NCI-H1694 treated with DMSO at 0.1 percent for 48 hours (cell line): ENCODE data around the gene IRF4.

Experiments
- DNase-seq: peaks from one replicate; lab custom pipeline; 2025; lab: John Stamatoyannopoulos, UW

Gene IRF4

GRCh38 chr6:391559-392440 lies at the start of gene IRF4:
Gene IRF4 (plus strand): TSS chr6:391752. CDS start chr6:393153, 1,401 bp downstream.
- no peak for DNase-seq

- no peak for DNase-seq
Measured at GRCh38 chr6:341914-342831, 49.4 kb upstream of the IRF4 start.

DNA sequence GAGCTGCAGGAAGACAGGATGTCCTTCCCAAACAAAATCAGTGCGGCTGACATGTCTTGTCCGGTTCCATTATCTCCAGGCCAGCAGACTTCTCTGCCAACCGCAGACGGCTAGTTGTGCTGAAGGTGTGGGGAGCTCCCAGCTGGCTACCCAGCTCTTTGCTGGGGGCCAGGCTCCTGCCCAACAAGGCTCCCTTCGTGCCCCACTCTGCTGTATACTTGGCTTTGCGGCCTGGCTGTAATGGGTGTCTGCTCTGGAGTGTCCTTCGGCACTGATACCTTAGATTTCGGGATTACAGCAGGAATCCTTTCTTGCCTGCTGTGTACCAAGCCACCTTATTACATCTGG lies 48.7 kb upstream of the IRF4 start:
- DNase-seq = no peak

DNA sequence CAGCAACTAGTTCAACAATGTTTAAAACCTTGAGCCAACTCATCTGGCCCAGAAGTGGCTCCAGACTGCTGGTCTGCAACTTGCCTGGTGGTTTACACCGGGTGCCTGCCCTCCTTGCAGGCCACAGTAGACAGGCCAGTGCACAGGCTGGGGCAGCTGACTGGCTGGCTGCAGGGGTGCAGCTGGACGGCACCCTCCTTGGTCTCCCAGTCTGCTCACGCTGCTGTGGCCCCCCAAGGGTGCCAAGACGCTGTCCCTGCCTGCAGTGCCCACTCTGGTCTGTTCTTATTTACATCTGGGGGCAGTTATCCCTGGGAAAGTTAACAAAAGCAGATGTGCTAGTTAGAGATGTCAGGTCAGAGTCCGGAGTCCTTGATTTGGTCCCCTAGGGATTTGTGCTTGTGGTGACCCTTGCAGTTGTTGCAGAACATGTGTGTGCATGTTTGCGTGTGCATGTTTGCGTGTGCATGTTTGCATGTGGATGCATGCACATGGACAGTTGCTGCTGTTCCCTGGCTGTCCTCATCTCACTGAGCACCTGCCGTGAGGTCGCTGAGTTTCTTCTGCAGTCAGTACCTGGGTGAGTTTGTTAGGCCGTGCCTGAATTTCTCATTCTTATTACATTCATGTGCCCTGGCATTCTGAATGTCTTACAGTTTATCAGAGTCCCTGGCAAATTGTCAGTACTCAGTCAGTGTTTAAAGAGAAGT lies 48.2 kb upstream of the IRF4 start:
- DNase-seq = no peak

DNA sequence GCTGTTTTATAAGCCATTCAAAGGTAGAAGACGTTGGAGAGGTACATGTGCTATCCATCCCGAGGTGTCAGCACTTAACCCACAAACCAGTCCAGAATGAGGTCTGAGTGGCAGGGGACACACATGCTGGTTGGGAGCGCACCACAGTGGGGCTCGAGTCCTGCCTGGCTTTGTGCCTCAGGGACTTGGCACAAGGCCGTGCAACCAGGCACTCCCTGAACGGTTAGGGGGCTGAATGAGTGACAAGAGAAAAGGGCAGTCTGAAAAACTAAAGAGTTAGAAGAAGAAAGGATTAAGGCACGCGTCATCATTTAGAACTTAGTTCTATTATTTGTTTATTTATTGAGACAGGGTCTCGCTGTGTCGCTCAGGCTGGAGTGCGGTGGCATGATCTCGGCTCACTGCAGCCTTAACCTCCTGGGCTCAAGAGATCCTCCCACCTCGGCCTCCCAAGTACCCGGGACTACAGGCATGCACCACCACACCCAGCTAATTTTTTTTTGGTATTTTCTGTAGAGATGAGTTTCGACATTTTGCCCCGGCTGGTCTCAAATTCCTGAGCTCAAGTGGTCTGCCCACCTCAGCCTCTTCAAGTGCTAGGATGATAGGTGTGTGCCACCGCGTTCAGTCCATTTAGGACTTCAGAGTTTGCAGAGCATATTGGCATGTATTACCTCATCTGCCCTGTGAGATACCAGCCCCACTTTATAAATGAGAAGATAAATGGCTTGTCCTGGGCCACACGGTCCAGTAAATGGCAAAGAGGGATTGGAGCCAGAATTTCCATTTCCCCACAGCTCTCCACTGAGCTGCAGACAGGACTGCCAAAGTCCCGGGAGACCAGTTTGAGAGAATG lies 47.4 kb upstream of the IRF4 start:
- DNase-seq = no peak

DNA sequence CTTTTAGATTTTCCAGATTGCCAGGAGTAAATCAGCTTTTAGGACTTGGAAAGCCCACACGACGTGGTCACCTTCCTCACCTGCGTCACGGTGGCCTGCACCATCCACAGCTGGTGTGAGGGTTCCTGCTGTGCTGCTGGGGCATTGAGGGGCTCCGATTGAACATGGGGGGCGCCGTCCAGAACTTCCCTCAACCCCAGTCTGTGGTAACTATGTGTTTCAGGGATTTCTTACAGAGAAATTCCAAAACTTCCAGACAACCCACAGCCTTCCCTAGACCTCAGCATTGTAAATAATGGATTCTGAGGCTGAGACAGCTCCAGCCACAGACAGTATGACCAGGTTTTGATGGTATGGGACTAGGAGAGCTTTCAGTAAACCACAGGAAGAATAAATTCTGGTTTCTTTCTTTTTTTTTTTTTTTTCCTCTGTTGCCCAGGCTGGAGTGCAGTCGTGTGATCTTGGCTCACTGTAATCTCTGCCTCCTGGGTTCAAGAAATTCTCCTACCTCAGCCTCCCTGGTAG lies 46.7 kb upstream of the IRF4 start:
- DNase-seq = no peak

DNA sequence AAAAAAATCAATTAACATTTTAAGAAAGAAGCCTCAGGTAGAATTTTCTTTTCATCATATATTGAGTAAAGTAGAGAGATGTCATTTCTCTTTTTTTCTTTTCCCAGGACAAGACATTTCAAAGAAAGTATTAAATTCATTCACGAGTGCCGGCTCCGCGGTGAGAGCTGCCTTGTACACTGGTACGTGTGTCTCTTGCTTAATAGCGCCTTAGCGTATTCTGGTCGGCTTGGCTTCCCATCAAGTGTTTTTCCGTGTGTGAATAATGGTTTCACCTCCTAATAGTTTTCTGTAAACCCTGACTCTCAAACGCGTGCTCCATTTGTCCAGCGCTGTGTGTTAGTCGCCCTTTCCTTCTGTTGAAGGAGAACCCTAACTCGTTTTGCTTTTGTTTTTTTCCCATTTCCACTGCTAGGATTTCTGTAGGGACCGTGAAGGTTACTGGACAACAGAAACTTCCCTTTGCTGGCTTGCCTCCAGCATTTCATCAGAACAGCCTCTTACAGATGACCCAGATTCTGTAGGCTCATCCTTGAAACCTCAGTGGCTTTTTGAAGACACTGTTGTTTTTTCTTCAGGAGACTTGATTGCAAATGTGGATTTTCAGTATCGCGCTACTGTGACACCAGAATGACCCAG lies 45.7 kb upstream of the IRF4 start:
- no peak for DNase-seq

- DNase-seq = no peak
Measured at GRCh38 chr6:346386-347030, 45.0 kb upstream of the IRF4 start.

GRCh38 chr6:347232-347631 lies 44.3 kb upstream of the IRF4 start:
- no peak for DNase-seq

DNA sequence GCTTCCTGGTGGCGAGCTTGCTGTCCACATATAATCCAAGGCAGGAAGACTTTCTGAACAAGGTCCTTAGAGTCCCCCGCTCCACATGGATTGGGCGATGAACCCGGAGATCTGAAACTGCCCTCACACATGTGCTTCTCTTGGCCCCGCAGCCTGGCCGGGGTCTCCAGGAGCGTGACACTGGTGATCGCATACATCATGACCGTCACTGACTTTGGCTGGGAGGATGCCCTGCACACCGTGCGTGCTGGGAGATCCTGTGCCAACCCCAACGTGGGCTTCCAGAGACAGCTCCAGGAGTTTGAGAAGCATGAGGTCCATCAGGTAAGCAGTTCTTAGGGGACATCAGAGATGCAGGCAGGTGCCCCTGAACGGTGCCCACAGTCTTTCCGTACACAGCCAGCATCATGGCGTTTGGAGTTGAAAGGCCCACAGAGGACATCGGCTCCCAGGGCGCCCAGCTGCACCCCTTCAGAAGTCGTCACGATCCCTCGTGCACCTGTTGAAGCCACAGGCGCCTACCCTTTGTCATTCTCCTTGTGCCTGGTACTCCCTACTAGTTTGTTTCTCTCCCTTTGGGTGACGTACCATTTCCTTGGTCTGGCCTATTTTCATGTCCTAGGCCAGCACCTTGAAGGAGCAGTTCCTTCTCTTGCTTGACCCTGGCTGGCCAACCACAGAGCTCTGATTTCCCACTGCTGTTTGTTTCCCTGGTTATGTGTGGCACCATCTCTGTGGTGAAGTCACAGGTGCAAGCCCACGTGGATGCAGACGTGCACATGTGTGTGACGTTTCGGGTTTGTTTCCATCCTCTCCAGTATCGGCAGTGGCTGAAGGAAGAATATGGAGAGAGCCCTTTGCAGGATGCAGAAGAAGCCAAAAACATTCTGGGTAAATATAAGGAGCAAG lies 43.3 kb upstream of the IRF4 start:
- no peak for DNase-seq

GRCh38 chr6:348860-349396 lies 42.6 kb upstream of the IRF4 start:
- no peak for DNase-seq

DNA sequence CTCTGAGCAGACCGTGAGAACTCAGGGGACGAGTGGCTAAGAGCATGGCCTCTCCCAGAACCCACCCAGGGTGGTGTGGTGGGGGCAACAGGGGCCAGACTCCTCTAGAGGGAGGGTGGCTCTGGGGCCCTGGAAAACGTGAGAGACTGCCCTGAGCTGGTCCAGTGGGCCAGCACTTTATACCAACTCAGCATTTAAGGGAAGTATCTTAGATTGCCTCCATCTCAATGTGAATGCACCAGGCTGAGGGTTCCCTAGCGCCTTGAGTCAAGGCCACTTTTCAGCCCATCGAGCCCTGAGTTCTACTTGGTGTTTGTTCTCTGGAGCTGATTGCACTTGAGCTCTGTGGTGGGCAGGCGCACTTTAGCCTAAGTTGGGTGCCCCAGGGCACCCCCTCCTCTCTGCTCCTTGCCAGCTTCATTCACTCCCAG lies 42.0 kb upstream of the IRF4 start:
- no peak for DNase-seq

GRCh38 chr6:350371-350770 lies 41.2 kb upstream of the IRF4 start:
- DNase-seq = no peak

DNA sequence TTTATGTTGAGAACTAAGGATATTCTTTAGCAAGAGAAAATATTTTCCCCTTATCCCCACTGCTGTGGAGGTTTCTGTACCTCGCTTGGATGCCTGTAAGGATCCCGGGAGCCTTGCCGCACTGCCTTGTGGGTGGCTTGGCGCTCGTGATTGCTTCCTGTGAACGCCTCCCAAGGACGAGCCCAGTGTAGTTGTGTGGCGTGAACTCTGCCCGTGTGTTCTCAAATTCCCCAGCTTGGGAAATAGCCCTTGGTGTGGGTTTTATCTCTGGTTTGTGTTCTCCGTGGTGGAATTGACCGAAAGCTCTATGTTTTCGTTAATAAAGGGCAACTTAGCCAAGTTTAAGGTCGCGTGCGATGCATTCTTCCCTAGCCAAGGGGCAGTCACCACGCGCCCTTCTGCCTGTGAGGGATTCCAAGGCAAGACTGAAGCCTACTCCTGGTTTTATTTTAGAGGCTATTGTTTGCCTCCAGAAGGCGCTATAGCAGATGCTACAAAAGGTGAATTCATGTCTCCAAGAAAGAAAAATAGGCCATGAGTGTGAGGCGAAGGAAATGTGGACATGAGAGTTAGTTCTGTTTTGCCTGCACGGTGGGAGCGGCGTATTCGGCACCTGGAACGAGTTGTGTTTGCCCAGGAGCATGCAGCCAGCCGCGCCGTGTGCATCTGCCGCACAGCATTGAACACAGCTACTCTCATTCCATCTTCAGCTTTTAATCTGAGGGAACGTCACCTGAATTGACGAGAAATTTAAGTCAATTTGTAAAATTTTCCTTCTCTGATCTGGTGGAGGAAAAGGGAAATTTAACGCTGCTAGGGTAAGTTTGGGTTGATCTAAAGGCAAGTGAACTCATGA lies 40.3 kb upstream of the IRF4 start:
- DNase-seq = no peak

- no peak for DNase-seq
Measured at GRCh38 chr6:351867-352289, 39.7 kb upstream of the IRF4 start.

DNA sequence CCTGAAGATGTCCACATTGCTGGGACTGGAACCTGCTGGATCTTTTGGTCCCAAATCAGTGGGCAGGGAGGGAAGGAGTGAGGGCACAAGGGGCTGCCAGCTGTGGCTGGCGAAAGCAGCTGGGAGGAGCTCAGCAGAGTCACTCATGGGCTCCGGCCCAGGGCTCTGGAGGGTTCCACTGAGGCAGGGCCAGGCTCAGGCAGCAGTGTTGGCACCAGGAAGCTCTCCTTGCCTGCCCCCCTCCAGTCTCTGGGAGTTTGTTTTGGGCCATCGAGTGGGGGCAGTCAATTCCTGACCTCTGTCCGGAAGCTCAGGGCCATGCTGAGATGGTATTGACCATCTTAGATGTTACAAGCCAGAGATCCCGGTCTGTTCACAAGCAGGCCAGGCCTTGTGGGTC lies 39.1 kb upstream of the IRF4 start:
- DNase-seq = no peak

GRCh38 chr6:352896-353470 lies 38.6 kb upstream of the IRF4 start:
- no peak for DNase-seq
